ENCODE measurements around the gene BRD4. TPM values are rescaled to one million over a fixed set of nuclear protein-coding genes. Genes with fewer than 3 reads are reported as not detected.

Gene BRD4
- total RNA-seq, 1 donor from 2014 or later = 9.5 TPM

- DNase-seq = no peak
Observed at GRCh38 chr19:15313649-15314279, 18.6 kb downstream of the BRD4 start.

DNA sequence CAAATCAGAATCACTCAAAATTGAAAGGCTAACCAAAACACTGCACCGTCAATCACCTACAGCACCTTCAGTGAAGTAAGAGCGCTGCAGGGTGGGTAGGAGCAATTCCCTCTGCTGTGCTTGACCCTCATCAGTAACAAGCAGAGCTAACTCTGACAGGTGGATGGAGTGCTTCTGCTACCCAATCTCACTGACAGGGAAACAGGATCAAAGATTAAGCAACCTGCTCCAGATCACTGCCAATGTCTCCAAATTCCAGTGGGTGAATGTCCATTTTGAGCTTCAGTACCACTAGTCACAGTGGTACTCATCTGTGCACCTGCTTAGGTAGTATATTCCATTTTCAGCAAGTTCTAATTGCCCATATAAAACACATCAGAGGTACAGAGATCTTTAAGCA is 25.2 kb downstream of the BRD4 start:
- DNase-seq = no peak

DNA sequence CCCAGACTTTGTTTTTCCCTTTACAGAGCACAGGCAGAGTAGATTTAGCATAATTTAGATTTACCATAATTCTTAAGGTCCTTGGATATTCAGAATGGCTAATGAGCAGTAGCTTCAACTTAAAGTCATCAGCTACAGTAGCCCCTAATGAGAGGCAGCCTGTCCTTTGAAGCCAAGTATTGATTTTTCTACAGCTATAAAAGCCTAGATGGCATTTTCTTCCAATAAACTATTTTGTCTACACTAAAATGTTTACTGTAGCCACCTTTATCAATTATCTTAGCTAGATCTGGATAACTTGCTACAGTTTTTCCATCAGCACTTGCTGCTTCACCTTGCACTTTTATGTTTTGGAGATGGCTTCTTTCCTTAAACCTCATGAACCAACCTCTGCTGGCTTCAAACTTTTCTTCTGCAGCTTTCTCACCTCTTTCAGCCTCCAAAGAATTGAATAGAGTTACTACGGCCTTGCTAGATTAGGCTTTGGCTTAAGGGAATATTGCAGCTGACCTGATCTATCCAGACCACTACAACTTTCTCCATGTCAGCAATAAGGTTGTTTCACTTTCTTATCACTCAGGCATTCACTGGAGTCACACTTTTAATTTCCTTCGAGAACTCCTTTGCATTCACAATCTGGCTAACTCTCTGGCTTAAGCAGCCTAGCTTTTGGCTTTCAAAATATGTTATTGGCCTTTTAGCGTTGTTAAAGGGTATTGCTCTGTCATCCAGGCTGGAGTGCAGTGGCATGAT is 26.6 kb downstream of the BRD4 start:
- no peak for DNase-seq

DNA sequence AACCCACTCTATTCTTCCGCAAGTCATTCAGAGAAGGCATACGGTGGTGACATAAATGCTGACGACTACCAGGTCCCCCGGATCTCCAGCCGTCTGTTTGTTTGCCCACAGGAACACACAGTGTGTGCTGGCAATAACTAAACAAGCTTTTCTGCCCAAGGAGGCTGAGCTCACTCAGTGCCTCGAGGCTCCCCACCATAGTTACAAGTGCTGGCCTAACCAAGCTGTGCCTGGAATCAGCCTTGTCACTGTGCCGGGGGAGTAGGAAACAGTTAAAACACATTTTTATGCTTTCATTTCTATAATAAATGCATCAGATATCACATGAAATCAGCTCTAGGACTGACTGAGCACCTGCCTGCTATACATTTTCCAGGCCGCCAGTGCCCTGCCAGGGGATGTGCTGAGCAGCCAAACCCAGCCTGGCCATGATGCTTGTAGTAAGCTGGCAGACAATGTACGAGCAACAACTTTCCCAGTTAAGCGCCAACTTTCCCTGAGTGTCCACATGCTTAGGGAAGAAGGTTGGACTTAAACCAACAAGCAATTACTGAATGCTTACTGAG is 28.1 kb downstream of the BRD4 start:
- no peak for DNase-seq

DNA sequence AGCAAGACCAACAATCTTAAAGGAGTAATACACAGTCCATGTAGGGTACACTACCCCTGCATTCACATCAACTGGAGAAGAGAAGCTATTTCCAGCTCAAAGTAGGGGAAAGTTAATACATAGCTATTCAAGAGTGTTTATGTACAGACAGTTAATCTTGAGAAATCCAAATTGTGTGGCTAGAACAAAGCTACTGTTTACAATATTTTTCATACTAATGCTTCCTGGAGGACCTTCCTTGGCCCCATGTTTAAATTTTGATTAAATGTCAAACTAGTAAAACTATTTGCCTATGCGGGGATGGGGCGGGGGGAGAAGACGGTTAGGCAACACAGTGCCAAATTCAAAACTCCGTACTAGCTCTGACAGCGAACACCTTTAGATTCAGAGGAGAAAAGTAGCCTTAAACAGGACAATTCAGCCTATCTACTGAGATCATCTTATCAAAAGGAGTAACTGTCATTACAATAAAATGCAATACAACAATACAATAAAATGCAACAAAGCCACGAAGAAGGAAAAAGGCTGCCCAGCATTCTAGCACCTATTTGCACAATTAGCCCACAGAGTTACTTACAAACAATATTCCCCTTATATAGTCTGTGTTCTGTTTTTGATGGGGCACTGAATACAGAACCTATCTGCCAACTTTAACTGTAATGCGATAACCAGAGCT is 29.1 kb downstream of the BRD4 start:
- DNase-seq = no peak

DNA sequence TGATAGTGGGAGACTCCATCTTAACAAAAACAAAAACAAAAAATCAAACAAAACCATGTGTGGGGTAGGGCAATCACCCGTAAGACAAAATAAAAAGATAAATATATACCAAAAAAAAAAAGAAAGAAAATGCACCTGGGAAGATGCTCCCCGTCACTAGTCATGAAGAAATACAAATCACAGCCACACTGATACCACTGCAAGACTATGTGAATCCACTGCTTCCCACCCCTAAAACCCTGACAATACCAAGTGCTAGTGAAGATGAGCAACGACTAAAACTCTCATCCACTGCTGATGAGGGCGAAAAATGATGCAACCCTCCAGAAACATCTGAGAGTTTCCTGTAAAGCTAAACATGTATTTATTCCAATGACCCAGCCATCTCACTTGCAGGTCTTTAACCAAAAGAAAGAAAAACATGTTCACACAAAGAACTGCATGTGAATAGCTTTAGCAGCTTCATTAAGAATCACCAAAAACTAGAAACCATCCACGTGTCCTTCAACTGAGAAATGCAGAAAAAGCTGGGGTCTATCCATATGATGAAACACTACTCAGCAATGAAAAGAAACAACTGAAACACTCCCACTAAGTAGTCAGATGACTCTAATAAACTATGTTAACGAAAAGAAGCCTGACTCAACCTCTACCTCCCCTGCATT is 31.7 kb downstream of the BRD4 start:
- DNase-seq = no peak

GRCh38 chr19:15299568-15300409 is 32.5 kb downstream of the BRD4 start:
- DNase-seq = no peak

DNA sequence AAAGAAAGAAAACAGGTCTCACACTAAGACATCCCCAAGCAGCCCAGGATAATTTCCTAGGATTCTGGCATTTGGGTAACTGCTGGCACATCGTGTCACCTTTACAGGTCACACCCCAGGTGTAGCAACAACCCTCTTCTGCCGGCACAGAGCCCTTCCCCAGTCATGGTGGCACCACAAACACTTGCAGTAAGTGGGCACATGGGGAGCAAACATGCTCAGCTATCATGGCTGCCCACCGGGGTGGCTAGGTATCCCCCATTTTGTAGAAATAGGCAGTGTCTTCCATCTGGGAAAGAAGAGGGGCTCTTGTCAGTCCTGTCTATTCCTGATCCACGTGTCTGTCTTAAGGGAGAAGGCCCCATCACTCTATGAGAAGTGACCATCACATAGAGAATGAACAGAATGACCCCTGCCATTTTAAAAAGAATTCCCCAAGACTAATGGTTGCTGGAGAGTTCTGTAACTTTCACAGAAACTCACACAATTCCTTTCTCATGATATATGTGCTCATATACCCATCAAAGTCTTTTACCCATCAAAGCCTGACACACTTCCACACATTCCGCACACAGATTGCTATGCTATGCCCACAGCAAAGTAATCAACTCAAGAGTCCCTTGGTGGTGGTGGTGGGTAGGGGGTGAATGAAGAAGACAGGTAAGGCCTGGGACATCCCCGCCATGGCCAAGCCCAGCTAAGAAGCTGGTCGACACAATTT is 33.3 kb downstream of the BRD4 start:
- DNase-seq = no peak

DNA sequence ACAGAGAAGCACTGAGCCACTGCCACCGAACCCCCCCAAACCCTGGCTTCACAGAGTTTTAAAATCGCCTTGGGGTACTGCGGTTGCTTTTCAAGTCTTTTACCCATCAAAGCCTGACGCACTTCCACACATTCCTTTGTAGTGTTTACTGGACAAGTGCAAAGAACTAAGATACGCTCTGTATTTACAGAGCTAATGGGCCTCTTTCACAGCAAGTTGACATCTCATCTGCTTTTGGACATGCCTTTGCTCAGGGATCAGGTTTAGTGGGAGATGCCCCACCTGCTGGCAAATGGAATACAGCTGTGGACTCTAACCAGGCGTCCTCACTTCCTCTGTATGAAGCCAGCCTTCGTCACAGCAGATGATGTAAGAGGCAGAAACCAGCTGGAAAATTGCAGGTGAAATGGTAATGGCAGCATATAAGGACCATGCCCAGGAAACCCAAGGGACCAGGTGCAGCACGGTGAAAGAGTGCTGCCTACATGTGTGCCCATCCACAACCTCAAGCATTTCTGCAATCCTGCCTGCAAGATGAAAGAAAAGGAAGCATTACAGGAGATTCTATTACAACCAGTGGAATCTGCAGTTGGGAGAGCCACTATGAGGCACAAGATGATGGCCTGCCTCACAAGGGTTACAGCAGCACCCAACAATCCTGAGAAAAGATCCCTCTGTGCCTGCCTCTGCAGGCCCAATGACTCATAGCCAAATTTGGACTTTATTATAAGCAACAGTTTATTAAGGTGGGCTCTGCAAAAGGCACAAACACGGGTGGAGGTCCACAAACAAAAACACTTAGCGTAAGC is 34.7 kb downstream of the BRD4 start:
- no peak for DNase-seq

DNA sequence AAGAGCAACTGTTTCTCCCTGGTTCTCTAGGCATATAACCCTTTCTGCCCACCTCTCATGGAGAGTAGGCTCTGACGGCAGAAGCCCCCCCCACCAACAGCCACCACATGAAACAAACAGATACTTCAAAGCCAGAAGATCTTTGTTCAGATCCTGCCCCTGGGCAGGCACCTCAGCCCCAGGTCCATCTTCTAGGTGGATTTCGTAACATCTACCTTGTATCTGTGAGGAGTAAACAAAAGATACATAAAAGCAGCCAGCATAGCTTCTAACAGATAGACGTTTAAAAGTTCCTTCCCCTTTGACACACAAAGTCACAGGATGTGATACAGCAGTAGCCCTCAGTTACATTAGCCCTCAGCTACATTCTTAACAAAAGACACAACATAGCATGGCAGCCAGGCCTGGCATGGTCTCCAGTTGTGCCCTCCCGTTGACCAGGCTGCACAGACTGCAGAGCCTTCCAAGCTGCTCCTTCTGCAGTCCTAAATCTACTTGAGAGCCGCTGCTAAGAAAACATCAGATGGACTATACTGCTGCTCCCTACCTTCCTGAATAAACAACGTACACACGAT is 35.4 kb downstream of the BRD4 start:
- DNase-seq = no peak

DNA sequence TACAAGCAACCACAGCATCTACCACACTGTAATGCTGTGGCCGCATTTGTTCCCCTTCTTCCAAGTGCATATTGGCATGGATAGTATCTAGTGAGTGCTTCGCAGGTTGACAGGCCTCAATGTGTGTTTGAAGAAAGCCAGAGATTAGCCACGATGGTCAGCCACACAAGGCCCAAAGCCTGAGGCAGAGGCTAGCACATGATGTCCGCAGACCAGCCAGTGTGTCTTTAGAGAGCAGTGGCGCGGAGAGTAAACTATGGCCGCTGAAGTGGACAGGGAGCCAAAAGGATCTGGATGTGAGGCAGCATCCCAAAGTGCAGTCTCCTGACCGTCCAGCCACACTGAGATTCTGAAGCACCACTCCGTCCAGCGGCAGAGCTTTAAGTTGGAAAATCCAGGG is 36.0 kb downstream of the BRD4 start:
- no peak for DNase-seq

GRCh38 chr19:15294561-15294990 is 37.8 kb downstream of the BRD4 start:
- DNase-seq = no peak

DNA sequence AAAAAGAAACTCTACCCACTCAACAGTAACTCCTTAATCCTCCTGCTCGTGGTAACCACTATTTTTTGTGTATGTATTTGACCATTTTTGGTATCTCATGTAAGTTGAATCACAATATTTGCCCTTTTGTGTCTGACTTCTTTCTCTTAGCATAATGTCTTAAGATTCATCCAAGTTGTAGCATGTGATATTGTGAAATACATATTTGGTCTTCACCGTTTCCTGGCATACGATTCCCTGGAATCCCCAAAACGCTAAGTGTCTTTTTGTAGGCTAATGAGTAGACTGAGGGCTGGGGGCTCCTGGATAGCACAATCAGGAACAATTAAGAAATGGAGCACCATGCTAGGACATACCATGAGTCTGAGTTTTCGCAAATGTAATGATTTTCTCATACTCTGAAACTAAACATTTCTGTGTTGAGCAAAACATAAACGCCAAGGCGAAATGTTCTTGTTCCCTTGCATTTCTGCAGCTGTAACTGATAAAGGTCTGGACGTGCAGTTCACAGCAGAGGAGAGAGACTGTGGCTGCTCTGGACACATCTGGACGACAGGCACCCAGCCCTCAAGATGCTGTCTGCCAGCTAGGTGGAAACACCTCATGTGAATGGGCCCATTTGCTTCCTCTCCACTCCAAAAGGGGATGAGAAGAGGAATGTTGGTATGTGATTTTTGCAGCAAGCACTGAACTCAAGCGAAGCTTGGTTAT is 38.4 kb downstream of the BRD4 start:
- DNase-seq = no peak

GRCh38 chr19:15292847-15293582 is 39.3 kb downstream of the BRD4 start:
- no peak for DNase-seq

GRCh38 chr19:15292140-15292539 is 40.2 kb downstream of the BRD4 start:
- no peak for DNase-seq

DNA sequence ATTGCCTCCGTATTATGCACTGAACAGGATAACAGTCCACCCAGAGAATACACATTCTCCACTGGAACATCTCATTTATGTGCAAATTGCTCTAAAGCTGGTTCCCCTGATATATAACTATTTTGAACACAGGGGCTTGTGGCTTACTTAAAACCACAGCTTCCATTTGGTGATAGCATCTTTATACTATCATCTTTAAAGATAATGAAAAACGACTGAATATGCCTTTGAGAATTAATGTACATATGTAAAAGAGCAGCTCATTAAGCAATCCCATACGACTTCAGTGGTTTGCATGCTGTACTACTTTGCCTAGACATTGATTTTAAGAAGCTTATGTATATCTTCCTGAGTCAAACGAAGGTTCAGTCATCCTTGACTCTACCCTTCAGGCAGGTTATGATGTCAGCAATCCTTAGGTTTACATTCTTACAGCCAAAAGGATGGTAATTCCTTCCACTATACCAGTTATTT is 40.8 kb downstream of the BRD4 start:
- DNase-seq = no peak

DNA sequence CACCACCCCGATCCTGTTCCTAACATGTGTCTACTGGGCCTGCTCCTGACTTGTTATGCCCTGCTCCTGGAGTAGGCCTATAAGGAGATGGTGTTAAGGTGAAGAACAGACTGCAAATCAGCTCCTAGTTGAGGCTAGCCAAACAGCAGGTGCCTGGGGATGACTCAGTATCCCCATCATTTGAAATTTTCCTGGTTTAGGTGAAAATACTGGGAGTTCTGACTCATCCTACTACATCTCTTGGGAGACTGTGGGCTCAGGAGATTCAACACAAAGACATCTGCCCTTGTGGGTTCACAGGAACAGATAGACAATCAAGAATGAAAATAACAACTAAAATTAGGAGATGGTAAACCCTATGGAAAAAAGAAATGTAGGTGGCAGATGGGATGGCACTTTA is 41.2 kb downstream of the BRD4 start:
- DNase-seq = no peak

- no peak for DNase-seq
Observed at GRCh38 chr19:15290166-15290565, 42.2 kb downstream of the BRD4 start.

Data from occipital lobe (tissue), 2 donors.